KMS-11 (cell line): ENCODE measurements around the gene GRIK3.

ENCODE experiments used
- H2AFZ ChIP-seq: fragments of 200-600 bp; sonication (generic); 2 replicates; pipeline ENCODE4 v1.6.1; 2016; ENCODE audit warnings: antibody characterized with exemption, mixed run types, low read depth
- H3K27ac ChIP-seq: fragments of 200-600 bp; sonication (generic); 2 replicates; pipeline ENCODE4 v1.6.1; 2016; ENCODE audit warnings: mild to moderate bottlenecking, mixed run types
- H3K27me3 ChIP-seq: fragments of 200-600 bp; sonication (generic); 2 replicates; pipeline ENCODE4 v1.6.1; 2017; ENCODE audit warnings: mild to moderate bottlenecking, low read depth, mixed run types, moderate library complexity; ENCODE audit not compliant: insufficient read depth
- H3K36me3 ChIP-seq: fragments of 200-600 bp; sonication (generic); 2 replicates; pipeline ENCODE4 v1.6.1; 2017; ENCODE audit warnings: mild to moderate bottlenecking, mixed run types; ENCODE audit not compliant: insufficient read depth
- H3K4me1 ChIP-seq: fragments of 200-600 bp; sonication (generic); 2 replicates; pipeline ENCODE4 v1.6.1; 2016; ENCODE audit warnings: mild to moderate bottlenecking, low read depth, mixed run types; ENCODE audit not compliant: poor library complexity, severe bottlenecking
- H3K4me2 ChIP-seq: fragments of 200-600 bp; sonication (generic); 2 replicates; pipeline ENCODE4 v1.7.0; 2016; ENCODE audit warnings: mild to moderate bottlenecking, mixed run types
- H3K4me3 ChIP-seq: fragments of 200-600 bp; sonication (generic); IDR thresholded peaks from 2 replicates; pipeline ENCODE4 v1.6.1; 2017; ENCODE audit warnings: low read depth, low read length, mixed read lengths; ENCODE audit not compliant: insufficient read depth
- H3K79me2 ChIP-seq: fragments of 200-600 bp; sonication (generic); 2 replicates; pipeline ENCODE4 v1.6.1; 2016; ENCODE audit warnings: low read depth, mixed run types; ENCODE audit not compliant: insufficient read depth
- H3K9ac ChIP-seq: fragments of 200-600 bp; sonication (generic); 2 replicates; pipeline ENCODE4 v1.6.1; 2016; ENCODE audit warnings: mild to moderate bottlenecking, mixed run types
- H4K20me1 ChIP-seq: fragments of 200-600 bp; sonication (generic); 2 replicates; pipeline ENCODE4 v1.6.1; 2016; ENCODE audit warnings: mild to moderate bottlenecking, mixed run types; ENCODE audit not compliant: insufficient read depth
- TF ChIP-seq, protein P1 (sequence below): fragments of 200-600 bp; sonication (generic); conservative IDR thresholded peaks from 2 replicates; pipeline ENCODE4 v1.6.1; 2017; ENCODE audit warnings: low read depth, mild to moderate bottlenecking, antibody characterized with exemption, low read length, moderate library complexity, mixed read lengths

Gene GRIK3

DNA sequence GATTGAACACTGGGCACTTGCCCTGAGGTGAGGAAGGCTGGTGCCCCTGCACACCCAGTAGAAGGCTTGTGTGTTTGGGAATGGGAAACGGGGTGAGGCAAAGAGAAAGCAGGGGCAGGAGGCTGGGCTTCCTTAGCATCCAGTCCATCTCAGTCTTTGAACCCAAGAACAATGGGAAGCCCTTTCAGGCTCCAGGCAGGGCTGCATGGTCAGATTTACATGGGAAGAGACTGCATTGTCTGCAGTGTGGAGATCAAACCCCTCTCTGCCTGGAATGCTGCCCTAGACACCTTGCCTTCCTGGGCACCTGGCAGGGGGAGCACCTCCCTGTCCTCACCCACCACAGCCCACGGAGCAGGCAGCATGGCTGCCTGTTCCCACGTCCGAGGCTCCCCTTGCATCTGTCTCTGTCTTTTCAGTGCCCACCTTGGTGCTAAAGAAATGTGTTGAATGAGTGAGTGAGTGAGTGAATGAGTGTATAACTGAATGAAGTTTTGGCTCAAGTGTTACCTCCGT, 268.5 kb downstream of the GRIK3 start:
- Histone ChIP-seq H3K4me2 (no peak overlapping the region), H3K79me2 (no peaks in the 10 kb centered on the region), H2AFZ (no peak overlapping the region), H3K9ac (no peak overlapping the region), H3K36me3 (no peaks in the 10 kb centered on the region), H4K20me1 (no peaks in the 10 kb centered on the region), H3K27ac (no peak overlapping the region), H3K4me3 (no peak overlapping the region), H3K4me1 (no peaks in the 10 kb centered on the region), H3K27me3 (peaks cover 8% of the 10 kb centered on the region; the same call in 1 of the 2 replicates)
- TF ChIP-seq, protein P1, sequence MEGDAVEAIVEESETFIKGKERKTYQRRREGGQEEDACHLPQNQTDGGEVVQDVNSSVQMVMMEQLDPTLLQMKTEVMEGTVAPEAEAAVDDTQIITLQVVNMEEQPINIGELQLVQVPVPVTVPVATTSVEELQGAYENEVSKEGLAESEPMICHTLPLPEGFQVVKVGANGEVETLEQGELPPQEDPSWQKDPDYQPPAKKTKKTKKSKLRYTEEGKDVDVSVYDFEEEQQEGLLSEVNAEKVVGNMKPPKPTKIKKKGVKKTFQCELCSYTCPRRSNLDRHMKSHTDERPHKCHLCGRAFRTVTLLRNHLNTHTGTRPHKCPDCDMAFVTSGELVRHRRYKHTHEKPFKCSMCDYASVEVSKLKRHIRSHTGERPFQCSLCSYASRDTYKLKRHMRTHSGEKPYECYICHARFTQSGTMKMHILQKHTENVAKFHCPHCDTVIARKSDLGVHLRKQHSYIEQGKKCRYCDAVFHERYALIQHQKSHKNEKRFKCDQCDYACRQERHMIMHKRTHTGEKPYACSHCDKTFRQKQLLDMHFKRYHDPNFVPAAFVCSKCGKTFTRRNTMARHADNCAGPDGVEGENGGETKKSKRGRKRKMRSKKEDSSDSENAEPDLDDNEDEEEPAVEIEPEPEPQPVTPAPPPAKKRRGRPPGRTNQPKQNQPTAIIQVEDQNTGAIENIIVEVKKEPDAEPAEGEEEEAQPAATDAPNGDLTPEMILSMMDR = no peak

DNA sequence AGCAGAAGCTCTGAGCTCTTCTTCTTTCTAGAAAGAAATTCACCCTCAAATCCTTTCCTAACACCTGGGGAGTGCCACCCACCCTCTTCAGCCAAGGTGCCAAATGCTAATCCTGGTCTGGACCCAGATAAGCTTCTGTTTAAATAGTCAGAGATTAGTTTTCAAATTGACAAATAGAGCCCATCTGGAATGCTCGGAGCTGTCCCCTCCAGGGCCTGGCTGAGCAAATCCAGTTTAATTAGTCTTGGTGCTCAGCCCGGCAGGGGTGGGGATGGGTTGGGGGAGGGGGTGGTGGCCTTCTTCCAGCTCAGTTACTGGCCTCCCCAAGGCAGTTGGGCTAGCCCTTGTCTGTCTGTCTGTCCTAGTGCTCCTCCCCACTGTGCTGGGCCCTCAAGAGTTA, 269.5 kb downstream of the GRIK3 start:
- Histone ChIP-seq H4K20me1 (no peaks in the 10 kb centered on the region), H3K36me3 (no peaks in the 10 kb centered on the region), H3K27me3 (peaks cover 4% of the 10 kb centered on the region; the same call in 1 of the 2 replicates), H2AFZ (no peak overlapping the region), H3K9ac (no peak overlapping the region), H3K4me3 (no peak overlapping the region), H3K79me2 (no peaks in the 10 kb centered on the region), H3K27ac (no peak overlapping the region), H3K4me2 (no peak overlapping the region), H3K4me1 (no peaks in the 10 kb centered on the region)
- TF ChIP-seq, protein P1 = no peak

GRCh38 chr1:36763771-36764170, 270.5 kb downstream of the GRIK3 start:
- no peak overlapping the region for H3K27ac ChIP-seq
- no peak overlapping the region for H3K4me3 ChIP-seq
- H3K4me2 ChIP-seq = no peak overlapping the region
- TF ChIP-seq, protein P1 = no peak
- no peaks in the 10 kb centered on the region for H3K4me1 ChIP-seq
- H3K36me3 ChIP-seq = no peaks in the 10 kb centered on the region
- H3K27me3 ChIP-seq = no peaks in the 10 kb centered on the region; the same call in 1 of the 2 replicates
- no peak overlapping the region for H2AFZ ChIP-seq
- H3K79me2 ChIP-seq = no peaks in the 10 kb centered on the region
- no peak overlapping the region for H3K9ac ChIP-seq
- H4K20me1 ChIP-seq = no peaks in the 10 kb centered on the region

GRCh38 chr1:36762174-36762573, 272.1 kb downstream of the GRIK3 start:
- Histone ChIP-seq H3K27ac (no peak overlapping the region), H3K4me2 (no peak overlapping the region), H3K4me1 (no peaks in the 10 kb centered on the region), H3K79me2 (no peaks in the 10 kb centered on the region), H2AFZ (no peak overlapping the region), H3K4me3 (no peak overlapping the region), H3K27me3 (no peaks in the 10 kb centered on the region), H4K20me1 (no peaks in the 10 kb centered on the region), H3K36me3 (no peaks in the 10 kb centered on the region), H3K9ac (no peak overlapping the region)
- TF ChIP-seq, protein P1 = no peak
